DND-41 (cell line): Measurements from ENCODE around the gene PYGL.

Source experiments
- CTCF ChIP-seq: IDR thresholded peaks from 2 replicates; pipeline ENCODE4 v1.5.1; 2012; ENCODE audit warnings: borderline replicate concordance, low read length, moderate library complexity, mild to moderate bottlenecking; ENCODE audit not compliant: poor library complexity, severe bottlenecking; ENCODE audit errors: extremely low read depth
- EZH2 ChIP-seq: IDR thresholded peaks from 3 replicates; pipeline ENCODE4 v1.6.1; 2012; ENCODE audit warnings: borderline replicate concordance, low read depth, mild to moderate bottlenecking, moderate library complexity, low read length, inconsistent platforms; ENCODE audit not compliant: severe bottlenecking

- TF ChIP-seq CTCF (no peak), EZH2 (no peak)
Observed at GRCh38 chr14:50941151-50941550, 3.1 kb downstream of the PYGL start.
